HG03575 (cell line): ENCODE measurements around the gene STX8.

Experiments used
- ATAC-seq: cut with Tn5 transposase; IDR thresholded peaks from one replicate; pipeline ENCODE4 v1.9.1; 2021; ENCODE audit not compliant: unreplicated experiment, insufficient number of reproducible peaks, low FRiP score; ENCODE audit errors: extremely low read depth

STX8 gene

DNA sequence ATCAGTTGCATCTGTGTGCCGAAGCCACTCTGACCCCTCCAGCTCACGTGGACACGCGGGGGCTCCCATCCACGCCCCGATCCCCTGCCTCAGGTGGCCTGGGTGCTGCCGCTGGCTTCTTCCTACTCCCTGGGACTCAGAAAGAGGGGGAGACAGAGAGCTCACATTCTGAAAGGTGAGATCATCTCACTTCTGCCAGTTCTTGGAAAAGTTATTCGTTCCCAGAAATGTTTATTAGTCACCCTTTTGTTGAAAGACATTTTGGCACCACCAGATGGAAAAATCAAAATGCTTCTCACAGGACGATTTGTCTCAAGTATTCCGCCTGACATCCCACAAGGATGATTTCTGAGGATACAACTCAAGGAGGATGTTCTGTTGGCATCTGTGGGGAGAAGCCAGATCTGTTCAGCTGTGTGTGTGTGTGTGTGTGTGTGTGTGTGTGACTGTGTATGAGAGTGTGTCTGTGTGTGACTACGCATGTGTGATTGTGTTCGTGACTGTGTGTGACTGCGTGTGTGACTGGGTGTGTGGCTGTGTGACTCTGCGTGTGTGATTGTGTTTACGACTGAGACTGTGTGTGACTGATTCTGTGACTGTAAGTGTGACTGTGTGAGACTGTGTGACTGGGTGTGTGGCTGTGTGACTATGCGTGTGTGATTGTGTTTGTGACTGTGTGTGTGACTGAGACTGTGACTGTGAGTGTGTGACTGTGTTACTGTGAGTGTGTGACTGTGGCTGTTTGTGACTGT is 347.0 kb downstream of the STX8 start:
- ATAC-seq: no peak

DNA sequence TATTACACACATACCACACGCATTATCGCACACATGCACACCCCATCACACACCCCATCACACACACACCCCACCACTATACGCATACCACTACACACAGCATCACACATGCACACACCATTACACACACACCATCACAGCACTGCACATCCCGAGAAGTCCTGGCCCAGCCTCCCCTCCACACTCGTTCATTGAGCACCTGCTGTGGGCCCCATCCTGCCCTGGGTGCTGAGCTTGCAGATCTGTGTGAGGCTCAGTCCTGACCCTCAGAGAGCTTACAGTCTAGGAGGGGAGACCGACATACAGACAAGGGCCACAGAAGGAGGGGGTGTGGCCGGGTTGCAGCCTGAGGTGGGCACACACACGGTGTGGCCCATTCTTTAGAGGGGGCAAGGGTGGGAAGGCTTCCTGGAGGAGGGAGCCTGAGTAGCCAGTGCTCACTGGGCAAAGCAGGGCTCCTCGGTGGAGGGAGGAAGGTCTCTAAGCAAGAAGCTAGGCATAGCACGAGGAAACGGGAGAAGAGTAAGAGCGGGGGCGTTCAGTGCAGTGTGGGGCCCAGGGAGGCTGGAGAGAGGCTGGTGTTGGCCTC is 347.7 kb downstream of the STX8 start:
- ATAC-seq: no peak

DNA sequence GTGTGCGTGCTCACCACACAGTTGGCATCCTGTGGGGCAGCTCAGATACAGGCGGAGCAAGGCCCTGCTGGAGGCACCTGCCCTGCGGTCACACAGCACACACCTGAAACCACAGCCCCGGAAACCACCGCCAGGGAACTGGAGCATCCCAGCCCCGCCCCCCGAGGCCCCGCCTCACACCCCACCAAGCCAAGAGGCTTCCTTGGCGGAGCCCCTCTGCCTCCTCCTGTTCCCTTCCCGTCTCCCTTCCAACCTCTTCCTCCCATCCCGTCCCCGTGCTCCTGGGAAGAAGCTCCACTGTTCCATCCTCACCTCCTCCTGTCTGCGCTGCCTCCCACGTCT is 348.9 kb downstream of the STX8 start:
- no peak for ATAC-seq

DNA sequence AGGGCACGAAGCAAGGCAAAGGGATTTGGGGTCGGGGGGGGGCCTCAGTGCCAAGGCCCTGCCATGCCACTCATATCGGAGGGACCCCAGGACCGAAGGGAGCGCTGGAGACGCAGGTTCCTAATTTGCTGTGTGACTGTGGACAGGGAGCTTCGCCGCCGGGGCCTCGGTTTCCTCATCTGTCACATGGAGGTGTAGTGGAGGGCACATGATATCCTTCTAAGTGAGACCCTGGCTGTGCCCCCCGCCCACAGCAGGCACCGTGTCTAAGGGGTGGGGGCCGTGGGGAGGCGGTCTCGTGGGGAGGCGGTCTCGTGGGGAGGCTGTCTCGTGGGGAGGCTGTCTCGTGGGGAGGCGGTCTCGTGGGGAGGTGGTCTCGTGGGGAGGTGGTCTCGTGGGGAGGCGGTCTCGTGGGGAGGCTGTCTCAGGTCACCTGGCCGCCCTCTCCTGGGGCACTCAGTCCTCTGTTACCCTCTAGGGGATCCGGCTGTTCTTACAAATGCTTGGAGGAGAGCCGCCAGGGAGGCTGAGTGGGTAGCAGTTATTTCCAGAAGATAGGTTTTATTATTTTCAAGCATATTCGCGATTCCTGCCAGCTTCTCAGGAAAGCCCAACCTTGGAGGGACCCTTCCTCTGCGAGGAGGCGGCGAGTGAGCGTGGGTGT is 349.4 kb downstream of the STX8 start:
- ATAC-seq: no peak

DNA sequence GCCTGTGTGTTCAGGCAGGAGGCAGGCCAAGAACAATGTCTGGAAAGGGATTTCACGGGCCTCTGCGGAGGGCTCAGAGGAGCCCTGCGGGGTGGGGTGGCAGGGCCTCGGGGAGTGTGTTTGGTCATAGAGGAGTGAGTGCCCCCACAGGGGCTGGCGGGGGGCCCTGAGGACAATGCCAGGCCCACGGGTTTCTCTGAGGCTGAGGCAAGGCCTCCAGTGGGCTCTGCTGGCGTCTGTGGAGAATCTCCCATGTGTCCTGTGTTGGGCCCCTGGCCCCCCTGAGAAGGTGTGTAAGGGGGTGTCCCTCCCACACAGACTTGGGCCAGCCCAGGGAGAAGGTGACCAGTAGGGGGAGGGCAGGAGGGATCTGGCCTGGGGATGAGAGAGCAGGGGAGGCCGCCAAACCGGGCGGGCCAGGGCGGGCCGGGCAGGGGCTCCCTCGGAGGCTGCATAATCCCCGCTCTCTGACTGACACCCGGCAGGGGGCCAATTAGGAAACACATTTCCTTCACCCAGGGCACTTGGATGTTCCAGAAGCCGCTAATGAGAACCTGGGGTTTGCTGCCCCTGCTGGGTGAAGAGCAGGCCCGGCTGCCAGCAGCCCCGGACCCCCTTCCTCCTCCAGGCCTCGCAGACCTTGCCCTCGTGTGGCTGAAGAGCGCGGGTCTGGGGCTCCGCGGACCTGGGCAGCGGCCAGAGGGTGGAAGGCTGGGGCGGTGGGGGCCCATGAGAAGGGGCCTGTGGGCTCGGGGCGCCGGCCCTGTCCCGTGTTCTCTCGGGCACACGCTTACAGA is 350.1 kb downstream of the STX8 start:
- ATAC-seq: no peak

DNA sequence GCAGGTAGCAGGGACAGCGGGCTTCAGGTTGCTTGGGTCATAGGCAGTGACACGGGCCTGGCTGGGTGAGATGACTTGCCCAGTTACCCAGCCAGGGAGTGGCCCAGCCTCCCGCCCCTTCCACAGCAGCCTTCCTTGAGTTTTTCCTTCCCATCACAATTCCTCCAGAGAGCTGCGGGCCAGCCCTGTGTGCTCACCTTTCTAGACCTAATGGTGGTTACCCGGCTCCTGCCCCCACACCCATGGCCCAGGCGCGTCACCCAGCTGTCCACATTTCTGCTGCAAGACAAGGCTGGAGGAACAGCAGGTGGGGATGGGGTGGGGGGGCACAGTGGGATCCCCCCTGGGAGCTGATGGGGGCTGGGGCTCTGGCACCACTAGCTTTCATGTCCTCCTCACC is 351.1 kb downstream of the STX8 start:
- ATAC-seq: no peak

DNA sequence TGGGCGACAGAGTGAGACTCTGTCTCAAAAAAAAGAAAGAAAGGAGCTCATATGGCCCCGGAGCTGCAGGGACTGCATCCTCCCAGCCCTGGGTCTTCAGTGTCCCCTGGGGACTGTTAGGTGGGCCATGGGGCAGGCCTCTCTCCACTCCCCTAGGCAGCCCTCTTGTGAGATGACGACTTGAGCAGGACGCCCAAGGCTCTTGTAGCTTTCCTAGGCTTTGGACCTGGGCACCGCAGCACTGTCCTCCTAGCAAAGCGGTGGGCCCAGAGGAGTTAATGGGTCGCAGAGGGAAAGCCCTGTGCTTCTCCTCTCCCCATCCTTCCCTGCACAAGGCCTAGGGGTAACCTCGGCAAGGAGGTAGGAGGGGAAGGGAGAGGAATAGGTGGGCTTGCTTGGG is 352.1 kb downstream of the STX8 start:
- ATAC-seq: no peak

DNA sequence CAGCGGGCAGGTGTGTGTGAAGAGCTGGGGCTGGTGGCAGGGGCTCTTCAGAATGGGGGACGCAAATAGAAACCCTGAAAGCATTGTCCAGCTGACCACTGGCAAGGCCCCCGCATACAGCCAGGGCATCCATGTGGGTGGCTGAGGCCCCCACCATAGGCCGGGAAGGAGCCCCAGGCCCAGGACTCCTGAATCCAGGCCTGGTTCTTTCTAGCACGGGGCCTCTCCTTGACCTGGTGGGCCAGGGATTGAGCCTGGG is 353.8 kb downstream of the STX8 start:
- no peak for ATAC-seq

DNA sequence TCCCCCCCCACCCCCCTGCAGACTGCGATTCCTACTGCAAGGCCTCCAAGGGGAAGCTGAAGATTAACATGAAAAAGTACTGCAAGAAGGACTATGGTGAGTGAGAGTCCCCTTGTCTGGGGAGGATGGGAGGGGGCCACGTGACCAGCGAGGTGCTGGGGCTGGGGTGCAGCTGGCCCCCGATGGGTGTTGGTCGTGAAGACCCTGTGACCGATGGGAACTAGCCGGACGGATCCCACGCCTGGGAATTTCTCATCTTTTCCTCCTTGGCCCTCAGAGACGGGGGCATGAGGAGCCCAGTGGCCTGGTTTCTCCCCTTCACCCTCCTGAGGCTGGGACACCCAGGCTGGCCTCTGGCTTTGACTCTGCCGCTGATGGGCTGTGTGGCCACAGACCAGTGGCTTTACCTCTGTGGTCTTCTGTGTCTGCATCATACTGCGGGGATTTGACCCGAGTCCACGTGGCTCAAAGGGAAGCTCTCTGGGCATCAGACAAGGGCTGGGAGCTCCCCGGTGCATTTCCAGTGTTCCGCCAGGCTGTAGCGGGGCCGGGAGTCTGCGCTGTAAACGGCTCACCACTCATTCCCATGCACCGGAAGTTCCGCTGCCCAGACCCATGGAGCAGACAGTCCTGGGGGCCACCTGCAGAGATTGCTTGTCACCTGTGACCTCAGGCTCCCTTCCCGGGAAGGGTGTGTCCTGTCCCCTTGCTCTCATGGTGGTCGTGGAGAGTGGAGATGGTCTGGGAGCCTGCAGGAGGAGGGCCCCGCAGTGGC is 354.3 kb downstream of the STX8 start:
- ATAC-seq: no peak

DNA sequence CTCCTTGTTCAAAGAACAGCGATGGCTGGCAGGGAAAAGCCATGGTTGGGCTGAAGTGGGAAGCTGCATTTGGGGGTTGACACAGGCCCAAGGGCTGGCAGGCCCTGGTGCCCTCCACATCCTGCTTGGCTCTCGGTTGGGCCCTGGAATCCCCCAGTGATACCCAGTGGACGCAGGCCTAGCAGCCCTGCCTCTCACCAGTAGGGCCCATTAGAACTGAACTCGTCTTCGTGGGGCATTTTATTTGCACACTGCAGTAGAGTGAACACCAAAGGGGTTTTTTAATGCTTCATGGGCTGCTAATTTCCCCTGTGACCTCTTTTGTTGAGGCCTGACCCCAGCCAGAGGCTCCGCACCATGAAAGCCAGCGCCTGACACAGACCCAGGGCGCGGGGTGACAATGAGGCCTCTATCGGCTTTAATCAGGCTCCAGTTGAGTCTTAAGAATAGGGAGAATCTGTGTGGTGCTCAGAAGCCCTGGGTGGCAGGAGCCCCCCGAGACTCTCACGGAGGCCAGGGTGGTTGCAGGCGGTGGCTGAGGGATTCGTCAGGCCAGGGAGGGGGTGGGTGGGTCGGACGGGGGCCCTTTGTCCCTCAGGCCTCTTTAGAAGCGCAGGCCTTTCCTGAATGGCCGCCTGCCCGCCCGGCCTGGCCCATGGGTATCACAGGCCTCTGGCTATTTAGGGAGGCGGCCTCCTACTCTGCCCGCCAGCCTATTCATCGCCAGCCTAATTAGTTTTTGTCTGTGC is 355.0 kb downstream of the STX8 start:
- ATAC-seq: no peak

DNA sequence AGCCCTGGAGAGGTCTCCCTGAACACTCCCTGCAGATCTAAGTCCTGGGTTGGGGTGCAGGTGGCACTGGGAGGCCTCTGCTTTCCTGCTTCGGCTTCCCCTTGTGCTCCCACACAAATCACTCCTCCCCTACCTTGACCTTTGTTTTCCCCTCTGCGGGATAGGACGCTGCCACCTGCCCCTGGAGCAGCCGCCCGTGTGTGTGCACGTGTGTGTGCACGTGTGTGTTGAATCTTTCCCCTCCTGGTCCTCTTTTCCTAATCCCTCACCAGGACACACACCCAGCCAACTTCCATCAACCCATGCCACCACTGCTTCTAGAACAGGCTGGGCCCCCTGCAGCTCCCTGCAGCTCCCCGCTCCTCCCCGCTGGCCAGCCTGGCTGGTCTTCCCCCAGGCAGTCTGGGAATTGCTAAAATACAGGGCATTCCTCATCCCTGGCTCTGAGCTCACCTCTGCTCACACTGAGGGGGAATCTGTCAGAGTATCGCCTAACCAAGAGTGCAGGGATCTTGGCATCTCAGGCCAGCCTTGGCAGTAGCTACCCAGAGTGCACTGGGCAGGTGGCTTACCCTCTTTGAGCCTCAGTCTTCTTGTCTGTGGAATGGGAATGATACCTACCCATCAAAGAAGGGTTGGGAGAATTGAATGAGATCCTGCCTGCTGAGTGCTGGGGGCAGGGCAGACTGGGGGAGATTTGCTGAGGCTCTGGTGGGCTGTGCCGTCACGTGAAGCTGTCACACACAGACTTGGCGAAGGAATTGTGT is 355.8 kb downstream of the STX8 start:
- ATAC-seq: no peak

DNA sequence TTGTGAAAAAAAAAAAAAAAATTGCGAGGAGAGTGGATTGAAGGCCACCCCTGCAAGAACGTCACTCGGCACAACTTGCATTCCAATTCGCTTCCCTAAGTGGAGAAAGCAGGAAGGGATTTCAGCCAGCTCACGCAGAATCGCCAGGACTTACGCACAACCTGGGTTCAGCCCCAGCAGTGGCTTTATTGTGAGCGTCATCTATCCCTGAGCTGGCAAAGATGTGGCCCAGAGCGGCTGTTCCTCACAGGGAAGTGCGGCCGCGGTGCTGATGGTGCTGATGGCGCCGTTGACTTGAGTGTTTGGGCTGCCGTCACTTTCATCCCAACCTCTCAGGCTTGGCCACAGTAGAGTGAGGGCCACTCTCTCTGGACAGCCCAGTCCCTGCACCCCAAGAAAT is 356.7 kb downstream of the STX8 start:
- ATAC-seq: no peak

DNA sequence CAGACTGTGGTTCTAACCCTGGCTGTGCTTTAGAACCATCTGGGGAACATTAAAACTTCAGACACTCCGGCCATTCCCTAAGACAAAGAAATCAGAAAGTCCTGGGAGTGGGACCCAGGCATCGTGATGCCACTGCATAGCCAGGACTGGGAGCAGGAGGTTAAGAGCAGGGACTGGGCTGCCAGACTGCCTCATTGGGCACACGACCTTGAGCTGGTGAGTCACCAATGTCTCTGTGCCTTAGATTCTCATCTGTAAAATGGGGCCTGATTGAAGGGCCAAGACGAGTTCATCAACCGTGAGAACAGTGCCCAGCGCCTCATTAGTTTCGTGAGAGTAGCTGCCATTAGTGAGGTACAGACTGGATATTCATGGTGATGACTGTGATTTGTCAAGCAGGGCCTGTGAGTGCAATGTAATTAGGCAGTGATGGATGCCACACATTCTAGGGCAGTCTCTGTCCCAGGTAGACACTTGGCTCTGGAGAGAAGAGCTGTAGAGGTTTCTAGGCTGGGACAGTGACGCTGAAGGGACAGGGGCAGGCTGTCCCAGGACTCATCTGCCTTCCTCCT is 357.5 kb downstream of the STX8 start:
- ATAC-seq: no peak

DNA sequence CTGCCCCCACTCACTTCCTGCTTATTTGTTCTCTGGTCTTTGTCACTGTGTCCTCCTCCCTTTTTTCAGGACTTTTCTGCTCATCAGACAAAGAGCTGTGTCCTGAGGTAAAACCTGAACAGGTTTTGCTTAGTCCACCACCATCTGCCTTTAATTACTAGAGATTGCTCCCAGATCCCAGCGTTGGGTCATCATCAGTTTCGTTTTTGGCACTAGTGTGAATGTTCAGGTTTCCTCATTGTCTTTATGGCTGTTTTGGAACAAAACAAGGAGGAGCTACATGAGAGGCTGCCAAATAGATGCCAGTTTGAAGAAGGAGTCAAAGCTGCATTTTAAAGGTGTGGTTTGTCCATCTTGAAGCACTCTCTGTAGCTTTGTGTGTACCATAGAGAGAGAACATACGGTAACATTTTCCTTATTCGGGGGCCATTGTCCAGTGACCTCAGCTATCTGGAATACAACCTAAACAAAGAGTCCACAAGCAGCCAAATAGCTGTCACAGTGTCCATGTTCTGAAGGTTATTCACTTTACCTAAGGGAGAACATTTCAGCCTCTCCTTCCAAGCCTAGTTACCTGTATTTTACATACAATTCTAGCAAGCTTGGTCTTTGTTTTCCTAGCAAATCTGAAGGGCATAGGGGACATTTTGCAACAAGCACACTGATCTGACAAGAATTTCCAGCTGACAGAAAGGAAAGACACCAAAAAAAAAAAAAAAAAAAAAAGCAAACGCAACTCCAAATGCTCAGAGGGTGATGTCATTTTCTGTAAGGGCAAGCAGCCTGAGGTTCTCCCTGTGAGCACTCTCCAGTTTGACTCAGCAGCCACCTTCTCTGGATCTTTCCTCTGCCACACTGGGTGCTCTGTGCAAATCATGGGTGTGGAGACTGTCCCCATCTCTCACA is 358.2 kb downstream of the STX8 start:
- ATAC-seq: no peak

DNA sequence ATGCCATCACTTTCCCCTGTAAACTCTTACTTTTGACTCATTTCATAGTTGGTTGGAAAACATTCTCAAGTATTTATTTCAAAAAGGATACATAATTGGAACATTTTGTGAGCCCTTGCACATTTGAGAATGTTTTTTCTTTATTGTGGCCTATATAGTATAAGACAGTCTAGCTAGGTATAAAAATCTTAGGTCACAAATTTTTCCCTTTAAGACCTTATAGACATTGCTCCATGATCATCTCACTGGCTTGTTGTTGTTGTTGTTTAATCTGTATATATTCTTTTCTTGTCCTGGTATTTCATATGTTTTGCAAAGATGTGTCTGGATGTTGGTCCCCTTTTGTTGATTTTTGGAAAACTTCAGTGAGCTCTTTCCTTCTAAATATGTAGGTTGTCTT is 360.2 kb downstream of the STX8 start:
- ATAC-seq: no peak

DNA sequence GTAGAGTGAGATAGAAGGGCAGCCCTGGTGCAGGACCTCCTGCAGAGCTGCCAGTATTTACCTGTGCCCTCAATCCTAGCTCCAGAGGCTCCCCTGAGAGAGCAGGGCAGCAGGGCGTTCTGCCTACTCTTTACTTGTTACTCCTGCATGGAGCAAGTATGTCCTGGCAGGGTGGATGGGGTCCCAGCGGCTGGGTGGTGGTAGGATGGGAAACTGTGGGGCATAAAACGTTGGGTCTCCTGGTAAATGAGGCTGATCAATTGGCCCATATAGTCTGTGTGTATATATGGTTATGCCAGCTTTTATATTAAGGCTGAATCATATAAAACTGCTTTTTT is 362.3 kb downstream of the STX8 start:
- ATAC-seq: no peak
